Lung (tissue), 12 donors: ENCODE results near the gene TSR3. TPM values are rescaled to one million over a fixed set of nuclear protein-coding genes. Genes with fewer than 3 reads are reported as not detected.

Source experiments
- ATAC-seq: fragments of 200-7000 bp; cut with Tn5 transposase; one replicate; pipeline ENCODE4 v1.9.1; 2020; ENCODE audit warnings: moderate number of reproducible peaks; ENCODE audit not compliant: insufficient read depth, low FRiP score
- DNase-seq, 3 donors: peaks; one replicate each; pipeline ENCODE4 v3.0.0-alpha.2; 2013 to 2017
- H3K27ac ChIP-seq, 2 donors: one replicate each; pipeline ENCODE4 v1.5.1; 2013; ENCODE audit warnings: mild to moderate bottlenecking in 2 of 2, moderate library complexity in 2 of 2, control low read depth in 1 of 2, inconsistent platforms in 1 of 2, low read depth in 1 of 2, low read length in 1 of 2
- H3K27me3 ChIP-seq, 3 donors: one replicate each; pipeline ENCODE4 v1.5.1; 2013; ENCODE audit warnings: low read length in 2 of 3; ENCODE audit not compliant: control insufficient read depth in 3 of 3, insufficient read depth in 3 of 3
- H3K36me3 ChIP-seq, 4 donors: one replicate each; pipeline ENCODE4 v1.5.1; 2013; ENCODE audit warnings: low read length in 4 of 4, mild to moderate bottlenecking in 1 of 4, moderate library complexity in 1 of 4; ENCODE audit not compliant: control insufficient read depth in 4 of 4, insufficient read depth in 4 of 4
- H3K4me1 ChIP-seq, 5 donors: one replicate each; pipeline ENCODE4 v1.5.1; 2013; ENCODE audit warnings: low read length in 5 of 5, mild to moderate bottlenecking in 2 of 5, moderate library complexity in 1 of 5; ENCODE audit not compliant: control insufficient read depth in 5 of 5, insufficient read depth in 5 of 5
- H3K4me3 ChIP-seq: one replicate; pipeline ENCODE4 v1.5.1; 2013; ENCODE audit warnings: mild to moderate bottlenecking, control low read depth, moderate library complexity
- H3K9ac ChIP-seq, 2 donors: one replicate each; pipeline ENCODE4 v1.5.1; 2013; ENCODE audit warnings: low read length in 2 of 2, control low read depth in 1 of 2; ENCODE audit not compliant: insufficient read depth in 1 of 2
- H3K9me3 ChIP-seq, 4 donors: one replicate each; pipeline ENCODE4 v1.5.1; 2013; ENCODE audit warnings: low read length in 3 of 4, mild to moderate bottlenecking in 1 of 4, moderate library complexity in 1 of 4; ENCODE audit not compliant: control insufficient read depth in 4 of 4, insufficient read depth in 3 of 4
- CTCF ChIP-seq: IDR thresholded peaks from 2 replicates; pipeline ENCODE4 v1.5.1; 2012; ENCODE audit warnings: mild to moderate bottlenecking; ENCODE audit errors: control extremely low read depth, extremely low read depth
- WGBS, 2 donors: extraction: QIAGEN DNeasy Blood & Tissue Kit; methylation state at CpG; one replicate each; pipeline ENCODE4 v1.1.7; 2013; 5-methylcytosine and 5-hydroxymethylcytosine counted together
- polyA plus RNA-seq, 2 donors: library from polyadenylated mRNA; stranded (reverse); fragments of 200-250 nt; gene quantifications; one replicate each; pipeline ENCODE4 v1.2.1, GENCODE V29; 2013
- total RNA-seq, 2 donors: library from RNA; depleted of rRNA in 1 of 2; stranded (reverse); fragments of >200 nt in 1 of 2; gene quantifications; one replicate each; pipeline ENCODE4 v1.2.1, GENCODE V29; 2014 to 2021
- donor health status: control.
- donor health status: control.
- donor health status: Bipolar disorder and iron deficiency.
- donor health status: healthy.
- donor health status: DM: yes; HTN: yes; CAD: no.

TSR3 gene
- total and polyA plus RNA-seq, 4 donors: 32.5 to 66.4 (median 56.6) TPM

DNA sequence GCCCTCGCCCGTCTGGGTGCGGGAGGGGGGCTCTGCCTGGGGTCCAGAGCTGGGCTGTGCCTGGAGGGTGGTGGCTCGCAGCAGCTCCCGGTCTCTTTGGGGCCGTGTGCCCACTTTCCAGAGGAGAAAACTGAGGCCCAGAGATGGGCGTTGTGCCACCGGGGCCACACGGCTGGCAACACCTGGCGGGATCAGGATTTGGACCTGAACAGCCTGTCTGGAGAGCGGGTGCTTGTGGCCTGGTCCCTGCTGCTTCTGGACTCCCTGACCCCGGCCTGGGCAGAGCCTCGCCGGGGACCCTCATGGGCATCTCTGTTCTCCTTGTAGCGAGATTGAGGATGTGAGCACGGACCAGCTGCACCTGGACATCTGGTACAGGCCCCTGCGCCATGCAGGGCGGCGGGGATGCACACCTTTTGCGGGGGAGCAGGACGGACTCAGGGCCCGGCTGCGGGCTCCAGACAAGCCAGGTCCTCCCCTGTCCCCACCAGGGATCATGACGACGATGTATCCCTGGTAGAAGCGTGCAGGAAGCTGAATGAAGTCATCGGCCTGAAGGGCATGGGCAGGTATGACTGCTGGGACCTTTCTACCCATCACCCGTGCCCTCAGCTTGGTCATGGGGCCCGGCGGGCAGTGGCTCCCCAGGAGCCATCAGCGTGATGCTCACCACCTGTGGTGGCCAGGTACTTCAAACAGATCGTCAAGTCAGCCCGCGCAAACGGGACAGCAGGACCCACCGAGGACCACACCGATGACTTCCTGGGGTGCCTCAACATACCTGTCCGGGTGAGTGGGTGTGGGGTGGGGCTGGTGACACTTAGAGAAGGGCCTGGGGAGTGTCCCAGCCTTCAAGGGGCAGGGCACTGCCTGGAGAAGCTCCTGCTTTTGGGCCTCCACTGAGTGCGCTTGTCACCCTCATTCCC is 9.9 kb downstream of the TSR3 start:
- DNase-seq: no peak

DNA sequence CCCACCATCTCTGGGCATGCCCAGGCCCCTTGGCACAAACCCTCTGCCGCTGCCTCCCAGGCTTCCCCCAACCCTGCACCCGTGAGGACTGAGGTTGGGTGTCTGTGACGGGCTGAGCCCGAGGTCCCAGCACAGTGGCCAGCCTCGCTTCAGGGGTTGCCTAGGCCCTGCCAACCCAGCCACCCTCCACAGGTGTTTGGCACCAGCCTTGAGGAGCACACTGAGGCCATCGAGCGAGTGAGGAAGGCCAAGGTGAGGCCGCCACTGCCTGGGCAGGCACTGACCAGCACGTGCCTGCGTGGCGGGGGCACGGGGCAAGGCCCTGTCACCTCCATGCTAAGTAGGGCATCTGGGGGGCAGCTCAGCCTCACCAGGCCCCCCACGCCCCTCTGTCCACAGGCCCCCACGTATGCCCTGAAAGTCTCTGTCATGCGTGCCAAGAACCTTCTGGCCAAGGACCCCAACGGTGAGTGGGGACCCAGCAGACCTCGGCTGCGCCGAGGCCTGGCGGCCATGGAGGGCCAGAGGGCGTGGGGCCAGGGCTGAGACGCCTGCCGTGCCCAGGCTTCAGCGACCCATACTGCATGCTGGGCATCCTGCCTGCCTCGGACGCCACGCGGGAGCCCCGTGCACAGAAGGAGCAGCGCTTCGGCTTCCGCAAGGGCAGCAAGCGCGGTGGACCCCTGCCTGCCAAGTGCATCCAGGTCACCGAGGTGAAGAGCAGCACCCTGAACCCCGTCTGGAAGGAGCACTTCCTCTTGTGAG is 10.8 kb downstream of the TSR3 start:
- ATAC-seq (no peak), DNase-seq (no peak)
- Histone ChIP-seq H3K4me3 (no peak overlapping the region), H3K4me1 (peaks cover 0 to 11% (median 0%) of the 10 kb centered on the region in 5 donors), H3K9me3 (no peaks in the 10 kb centered on the region), H3K27ac (no peak overlapping the region), H3K9ac (no peak overlapping the region), H3K36me3 (no peaks in the 10 kb centered on the region), H3K27me3 (peaks cover 0 to 10% (median 0%) of the 10 kb centered on the region in 3 donors)
- TF ChIP-seq CTCF: no peak
- 87 to 89% methylated on average over 36 of the region's 36 CpGs for WGBS, 2 donors

More for the DNA sequence above, 9.9 kb downstream of the TSR3 start:
- H3K9me3 ChIP-seq: no peaks in the 10 kb centered on the region
- H3K36me3 ChIP-seq: no peaks in the 10 kb centered on the region
- H3K9ac ChIP-seq: no peak overlapping the region
- no peak overlapping the region for H3K27ac ChIP-seq
- no peak for ATAC-seq
- peaks cover 0 to 3% (median 0%) of the 10 kb centered on the region in 3 donors for H3K27me3 ChIP-seq
- 88 to 89% methylated on average over 39 of the region's 39 CpGs for WGBS, 2 donors
- TF ChIP-seq CTCF: no peak
- peaks cover 0 to 11% (median 0%) of the 10 kb centered on the region in 5 donors for H3K4me1 ChIP-seq
- no peak overlapping the region for H3K4me3 ChIP-seq

GRCh38 chr16:1338855-1339675 is 12.6 kb downstream of the TSR3 start:
- DNase-seq (no peak), ATAC-seq (no peak)
- peaks cover 0 to 11% (median 0%) of the 10 kb centered on the region in 5 donors for H3K4me1 ChIP-seq
- H3K4me3 ChIP-seq: no peak overlapping the region
- H3K27ac ChIP-seq: no peak overlapping the region
- no peak for TF ChIP-seq CTCF
- no peak overlapping the region for H3K9ac ChIP-seq
- peaks cover 0 to 25% (median 9%) of the 10 kb centered on the region in 3 donors for H3K27me3 ChIP-seq
- no peaks in the 10 kb centered on the region for H3K9me3 ChIP-seq
- H3K36me3 ChIP-seq: no peaks in the 10 kb centered on the region
- 72 to 78% methylated on average over 25 to 31 of the region's 31 CpGs for WGBS, 2 donors
